Measurements from ENCODE around the gene INPP5J. TPM values are rescaled to one million over a fixed set of nuclear protein-coding genes. Genes with fewer than 3 reads are reported as not detected.
A peak's percentile ranks its signal among the peaks of the same experiment; 100 is the strongest.

INPP5J gene
- total RNA-seq, 1 experiment from 2014 or later: 6.2 TPM

DNA sequence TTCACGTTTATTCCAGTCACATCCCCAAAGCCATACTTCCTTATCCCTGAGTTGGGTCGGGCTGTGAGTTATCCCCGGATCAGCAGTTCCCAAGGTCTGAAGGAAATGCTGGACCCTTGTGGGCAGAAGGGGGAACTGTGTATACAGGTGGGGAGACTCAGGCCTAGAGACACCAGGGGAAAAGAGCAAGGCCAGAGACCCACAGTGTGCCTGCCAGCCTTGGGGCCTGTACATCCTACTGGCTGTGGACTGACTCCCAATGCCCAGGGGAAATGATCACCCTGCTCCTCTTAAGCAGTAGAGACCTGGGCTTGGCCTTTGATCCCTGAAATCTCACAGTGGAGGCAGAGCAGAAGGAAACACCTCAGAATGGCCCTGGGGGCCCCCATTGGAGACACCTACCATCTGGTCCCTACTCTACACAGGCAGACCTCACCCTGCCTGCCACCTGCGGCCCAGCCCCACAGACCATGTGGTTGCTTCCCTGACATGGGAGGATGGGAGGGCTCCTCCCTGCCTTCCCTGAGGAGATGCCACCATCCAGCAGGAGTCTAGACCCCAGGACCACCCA is 16.7 kb upstream of the INPP5J start:
- Mint-ChIP-seq H3K27ac (no peak overlapping the region), H3K36me3 (no peaks in the 10 kb centered on the region; the same call in 1 of the 2 replicates), H3K4me3 (peak overlapping the region; percentile 74), H3K27me3 (ENCODE audit: low read depth) (peaks cover 45% of the 10 kb centered on the region), H3K9me3 (no peaks in the 10 kb centered on the region), H3K4me1 (peaks cover 18% of the 10 kb centered on the region)
- TF ChIP-seq ZNF121 (CRISPR knock-in tag; IDR thresholded peaks at IDR 0.05) (no peak), CREM (CRISPR knock-in tag; IDR thresholded peaks at IDR 0.05) (no peak), TEAD4 (CRISPR knock-in tag; IDR thresholded peaks at IDR 0.05) (no peak), FOXK1 (CRISPR knock-in tag; IDR thresholded peaks at IDR 0.05) (no peak), PRRX2 (CRISPR knock-in tag; IDR thresholded peaks at IDR 0.05) (no peak), ZBTB21 (CRISPR knock-in tag; IDR thresholded peaks at IDR 0.05; ENCODE audit: borderline replicate concordance) (no peak), KAT7 (CRISPR knock-in tag; IDR thresholded peaks at IDR 0.05; ENCODE audit: borderline replicate concordance) (no peak), FOXP1 (CRISPR knock-in tag; IDR thresholded peaks at IDR 0.05; ENCODE audit: borderline replicate concordance) (no peak), TCF7 (CRISPR knock-in tag; IDR thresholded peaks at IDR 0.05; ENCODE audit: low read depth) (no peak), MYBL2 (CRISPR knock-in tag; IDR thresholded peaks at IDR 0.05) (no peak)
- TF ChIP-seq, protein P1, sequence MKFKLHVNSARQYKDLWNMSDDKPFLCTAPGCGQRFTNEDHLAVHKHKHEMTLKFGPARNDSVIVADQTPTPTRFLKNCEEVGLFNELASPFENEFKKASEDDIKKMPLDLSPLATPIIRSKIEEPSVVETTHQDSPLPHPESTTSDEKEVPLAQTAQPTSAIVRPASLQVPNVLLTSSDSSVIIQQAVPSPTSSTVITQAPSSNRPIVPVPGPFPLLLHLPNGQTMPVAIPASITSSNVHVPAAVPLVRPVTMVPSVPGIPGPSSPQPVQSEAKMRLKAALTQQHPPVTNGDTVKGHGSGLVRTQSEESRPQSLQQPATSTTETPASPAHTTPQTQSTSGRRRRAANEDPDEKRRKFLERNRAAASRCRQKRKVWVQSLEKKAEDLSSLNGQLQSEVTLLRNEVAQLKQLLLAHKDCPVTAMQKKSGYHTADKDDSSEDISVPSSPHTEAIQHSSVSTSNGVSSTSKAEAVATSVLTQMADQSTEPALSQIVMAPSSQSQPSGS (CRISPR knock-in tag; IDR thresholded peaks at IDR 0.05; ENCODE audit: borderline replicate concordance, low read depth): no peak
- TF ChIP-seq, protein P2, sequence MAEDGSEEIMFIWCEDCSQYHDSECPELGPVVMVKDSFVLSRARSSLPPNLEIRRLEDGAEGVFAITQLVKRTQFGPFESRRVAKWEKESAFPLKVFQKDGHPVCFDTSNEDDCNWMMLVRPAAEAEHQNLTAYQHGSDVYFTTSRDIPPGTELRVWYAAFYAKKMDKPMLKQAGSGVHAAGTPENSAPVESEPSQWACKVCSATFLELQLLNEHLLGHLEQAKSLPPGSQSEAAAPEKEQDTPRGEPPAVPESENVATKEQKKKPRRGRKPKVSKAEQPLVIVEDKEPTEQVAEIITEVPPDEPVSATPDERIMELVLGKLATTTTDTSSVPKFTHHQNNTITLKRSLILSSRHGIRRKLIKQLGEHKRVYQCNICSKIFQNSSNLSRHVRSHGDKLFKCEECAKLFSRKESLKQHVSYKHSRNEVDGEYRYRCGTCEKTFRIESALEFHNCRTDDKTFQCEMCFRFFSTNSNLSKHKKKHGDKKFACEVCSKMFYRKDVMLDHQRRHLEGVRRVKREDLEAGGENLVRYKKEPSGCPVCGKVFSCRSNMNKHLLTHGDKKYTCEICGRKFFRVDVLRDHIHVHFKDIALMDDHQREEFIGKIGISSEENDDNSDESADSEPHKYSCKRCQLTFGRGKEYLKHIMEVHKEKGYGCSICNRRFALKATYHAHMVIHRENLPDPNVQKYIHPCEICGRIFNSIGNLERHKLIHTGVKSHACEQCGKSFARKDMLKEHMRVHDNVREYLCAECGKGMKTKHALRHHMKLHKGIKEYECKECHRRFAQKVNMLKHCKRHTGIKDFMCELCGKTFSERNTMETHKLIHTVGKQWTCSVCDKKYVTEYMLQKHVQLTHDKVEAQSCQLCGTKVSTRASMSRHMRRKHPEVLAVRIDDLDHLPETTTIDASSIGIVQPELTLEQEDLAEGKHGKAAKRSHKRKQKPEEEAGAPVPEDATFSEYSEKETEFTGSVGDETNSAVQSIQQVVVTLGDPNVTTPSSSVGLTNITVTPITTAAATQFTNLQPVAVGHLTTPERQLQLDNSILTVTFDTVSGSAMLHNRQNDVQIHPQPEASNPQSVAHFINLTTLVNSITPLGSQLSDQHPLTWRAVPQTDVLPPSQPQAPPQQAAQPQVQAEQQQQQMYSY (CRISPR knock-in tag; IDR thresholded peaks at IDR 0.05): no peak
- TF ChIP-seq, protein P3, sequence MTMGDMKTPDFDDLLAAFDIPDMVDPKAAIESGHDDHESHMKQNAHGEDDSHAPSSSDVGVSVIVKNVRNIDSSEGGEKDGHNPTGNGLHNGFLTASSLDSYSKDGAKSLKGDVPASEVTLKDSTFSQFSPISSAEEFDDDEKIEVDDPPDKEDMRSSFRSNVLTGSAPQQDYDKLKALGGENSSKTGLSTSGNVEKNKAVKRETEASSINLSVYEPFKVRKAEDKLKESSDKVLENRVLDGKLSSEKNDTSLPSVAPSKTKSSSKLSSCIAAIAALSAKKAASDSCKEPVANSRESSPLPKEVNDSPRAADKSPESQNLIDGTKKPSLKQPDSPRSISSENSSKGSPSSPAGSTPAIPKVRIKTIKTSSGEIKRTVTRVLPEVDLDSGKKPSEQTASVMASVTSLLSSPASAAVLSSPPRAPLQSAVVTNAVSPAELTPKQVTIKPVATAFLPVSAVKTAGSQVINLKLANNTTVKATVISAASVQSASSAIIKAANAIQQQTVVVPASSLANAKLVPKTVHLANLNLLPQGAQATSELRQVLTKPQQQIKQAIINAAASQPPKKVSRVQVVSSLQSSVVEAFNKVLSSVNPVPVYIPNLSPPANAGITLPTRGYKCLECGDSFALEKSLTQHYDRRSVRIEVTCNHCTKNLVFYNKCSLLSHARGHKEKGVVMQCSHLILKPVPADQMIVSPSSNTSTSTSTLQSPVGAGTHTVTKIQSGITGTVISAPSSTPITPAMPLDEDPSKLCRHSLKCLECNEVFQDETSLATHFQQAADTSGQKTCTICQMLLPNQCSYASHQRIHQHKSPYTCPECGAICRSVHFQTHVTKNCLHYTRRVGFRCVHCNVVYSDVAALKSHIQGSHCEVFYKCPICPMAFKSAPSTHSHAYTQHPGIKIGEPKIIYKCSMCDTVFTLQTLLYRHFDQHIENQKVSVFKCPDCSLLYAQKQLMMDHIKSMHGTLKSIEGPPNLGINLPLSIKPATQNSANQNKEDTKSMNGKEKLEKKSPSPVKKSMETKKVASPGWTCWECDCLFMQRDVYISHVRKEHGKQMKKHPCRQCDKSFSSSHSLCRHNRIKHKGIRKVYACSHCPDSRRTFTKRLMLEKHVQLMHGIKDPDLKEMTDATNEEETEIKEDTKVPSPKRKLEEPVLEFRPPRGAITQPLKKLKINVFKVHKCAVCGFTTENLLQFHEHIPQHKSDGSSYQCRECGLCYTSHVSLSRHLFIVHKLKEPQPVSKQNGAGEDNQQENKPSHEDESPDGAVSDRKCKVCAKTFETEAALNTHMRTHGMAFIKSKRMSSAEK (CRISPR knock-in tag; IDR thresholded peaks at IDR 0.05; ENCODE audit: borderline replicate concordance): no peak
- TF ChIP-seq, protein P4, sequence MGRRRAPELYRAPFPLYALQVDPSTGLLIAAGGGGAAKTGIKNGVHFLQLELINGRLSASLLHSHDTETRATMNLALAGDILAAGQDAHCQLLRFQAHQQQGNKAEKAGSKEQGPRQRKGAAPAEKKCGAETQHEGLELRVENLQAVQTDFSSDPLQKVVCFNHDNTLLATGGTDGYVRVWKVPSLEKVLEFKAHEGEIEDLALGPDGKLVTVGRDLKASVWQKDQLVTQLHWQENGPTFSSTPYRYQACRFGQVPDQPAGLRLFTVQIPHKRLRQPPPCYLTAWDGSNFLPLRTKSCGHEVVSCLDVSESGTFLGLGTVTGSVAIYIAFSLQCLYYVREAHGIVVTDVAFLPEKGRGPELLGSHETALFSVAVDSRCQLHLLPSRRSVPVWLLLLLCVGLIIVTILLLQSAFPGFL (CRISPR knock-in tag; IDR thresholded peaks at IDR 0.05; ENCODE audit: borderline replicate concordance): no peak
- TF ChIP-seq, protein P5, sequence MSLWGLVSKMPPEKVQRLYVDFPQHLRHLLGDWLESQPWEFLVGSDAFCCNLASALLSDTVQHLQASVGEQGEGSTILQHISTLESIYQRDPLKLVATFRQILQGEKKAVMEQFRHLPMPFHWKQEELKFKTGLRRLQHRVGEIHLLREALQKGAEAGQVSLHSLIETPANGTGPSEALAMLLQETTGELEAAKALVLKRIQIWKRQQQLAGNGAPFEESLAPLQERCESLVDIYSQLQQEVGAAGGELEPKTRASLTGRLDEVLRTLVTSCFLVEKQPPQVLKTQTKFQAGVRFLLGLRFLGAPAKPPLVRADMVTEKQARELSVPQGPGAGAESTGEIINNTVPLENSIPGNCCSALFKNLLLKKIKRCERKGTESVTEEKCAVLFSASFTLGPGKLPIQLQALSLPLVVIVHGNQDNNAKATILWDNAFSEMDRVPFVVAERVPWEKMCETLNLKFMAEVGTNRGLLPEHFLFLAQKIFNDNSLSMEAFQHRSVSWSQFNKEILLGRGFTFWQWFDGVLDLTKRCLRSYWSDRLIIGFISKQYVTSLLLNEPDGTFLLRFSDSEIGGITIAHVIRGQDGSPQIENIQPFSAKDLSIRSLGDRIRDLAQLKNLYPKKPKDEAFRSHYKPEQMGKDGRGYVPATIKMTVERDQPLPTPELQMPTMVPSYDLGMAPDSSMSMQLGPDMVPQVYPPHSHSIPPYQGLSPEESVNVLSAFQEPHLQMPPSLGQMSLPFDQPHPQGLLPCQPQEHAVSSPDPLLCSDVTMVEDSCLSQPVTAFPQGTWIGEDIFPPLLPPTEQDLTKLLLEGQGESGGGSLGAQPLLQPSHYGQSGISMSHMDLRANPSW (CRISPR knock-in tag; conservative IDR thresholded peaks at IDR 0.05; ENCODE audit: low read depth): no peak
- TF ChIP-seq, protein P6, sequence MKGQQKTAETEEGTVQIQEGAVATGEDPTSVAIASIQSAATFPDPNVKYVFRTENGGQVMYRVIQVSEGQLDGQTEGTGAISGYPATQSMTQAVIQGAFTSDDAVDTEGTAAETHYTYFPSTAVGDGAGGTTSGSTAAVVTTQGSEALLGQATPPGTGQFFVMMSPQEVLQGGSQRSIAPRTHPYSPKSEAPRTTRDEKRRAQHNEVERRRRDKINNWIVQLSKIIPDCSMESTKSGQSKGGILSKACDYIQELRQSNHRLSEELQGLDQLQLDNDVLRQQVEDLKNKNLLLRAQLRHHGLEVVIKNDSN (CRISPR knock-in tag; IDR thresholded peaks at IDR 0.05): no peak
- no peak for ATAC-seq
- no peak for DNase-seq (ENCODE audit: low spot score)
- CTCF ChIA-PET: interaction anchor here (1.2 to 9.1 kb wide), 8 partner anchors 16 to 186 kb away, joined by 4 to 363 read pairs (median 12); partner anchors contain the start of genes INPP5J, PIK3IP1, PLA2G3 and SMTN
- POLR2A ChIA-PET: no interaction called here

Measured in WTC11 (cell line).